ENCODE measurements around the gene MAPK8IP3. TPM values are rescaled to one million over a fixed set of nuclear protein-coding genes. Genes with fewer than 3 reads are reported as not detected.

Gene MAPK8IP3
- total RNA-seq, 2 experiments from 2014 or later = 146 to 157 TPM

Small RNA genes lying within 50 kb of the gene (microRNA-seq; reads per million reads assigned to microRNA genes)
- 4.2 reads per million for gene MIR3177

Other genes starting within 250 kb of the MAPK8IP3 start
- 10 to 100 TPM; 69.7 to 72.2 TPM for gene CLCN7, start 231.2 kb upstream of the MAPK8IP3 start, total RNA-seq
- gene PTX4, start 217.3 kb upstream of the MAPK8IP3 start, total RNA-seq = not detected
- gene TELO2, start 212.8 kb upstream of the MAPK8IP3 start, total RNA-seq = 10 to 100 TPM; 53.9 to 57.1 TPM
- 10 to 100 TPM; 68.3 to 72.0 TPM for gene TMEM204, start 172.5 kb upstream of the MAPK8IP3 start, total RNA-seq
- gene IFT140, start 94.1 kb upstream of the MAPK8IP3 start, total RNA-seq = 10 to 100 TPM; 11.7 to 12.8 TPM
- 10 to 100 TPM; 25.2 to 27.8 TPM for gene CRAMP1, start 93.8 kb upstream of the MAPK8IP3 start, total RNA-seq
- 10 to 100 TPM; 44.7 to 45.1 TPM for gene JPT2, start 27.9 kb upstream of the MAPK8IP3 start, total RNA-seq
- 10 to 100 TPM; 58.1 to 60.9 TPM for gene NME3, start 65.3 kb downstream of the MAPK8IP3 start, total RNA-seq
- 10 to 100 TPM; 28.7 to 36.3 TPM for gene EME2, start 66.6 kb downstream of the MAPK8IP3 start, total RNA-seq
- gene MRPS34, start 66.9 kb downstream of the MAPK8IP3 start, total RNA-seq = 100 to 1,000 TPM in 1 of 2 experiments, 10 to 100 TPM in 1; 91.6 to 103 TPM
- gene SPSB3, start 76.4 kb downstream of the MAPK8IP3 start, total RNA-seq = 10 to 100 TPM; 67.8 to 74.1 TPM
- gene NUBP2, start 76.8 kb downstream of the MAPK8IP3 start, total RNA-seq = 10 to 100 TPM; 55.6 to 55.9 TPM
- gene IGFALS, start 87.5 kb downstream of the MAPK8IP3 start, total RNA-seq = under 1 TPM; 0.23 to 0.55 TPM
- 10 to 100 TPM; 48.7 to 51.6 TPM for gene HAGH, start 120.6 kb downstream of the MAPK8IP3 start, total RNA-seq
- 10 to 100 TPM; 12.0 to 12.2 TPM for gene FAHD1, start 121.0 kb downstream of the MAPK8IP3 start, total RNA-seq
- gene MEIOB, start 166.0 kb downstream of the MAPK8IP3 start, total RNA-seq = not detected
- gene HS3ST6, start 212.2 kb downstream of the MAPK8IP3 start, total RNA-seq = not detected
- 10 to 100 TPM; 12.0 to 12.5 TPM for gene MSRB1, start 237.0 kb downstream of the MAPK8IP3 start, total RNA-seq
- gene RPL3L, start 248.5 kb downstream of the MAPK8IP3 start, total RNA-seq = not detected